ENCODE measurements around the gene GFRA1. TPM values are rescaled to one million over a fixed set of nuclear protein-coding genes. Genes with fewer than 3 reads are reported as not detected.

Gene GFRA1
- total and polyA plus RNA-seq, 2 of the 4 experiments (the other 2 are of a cell fraction) = 9.1 to 9.3 TPM

DNA sequence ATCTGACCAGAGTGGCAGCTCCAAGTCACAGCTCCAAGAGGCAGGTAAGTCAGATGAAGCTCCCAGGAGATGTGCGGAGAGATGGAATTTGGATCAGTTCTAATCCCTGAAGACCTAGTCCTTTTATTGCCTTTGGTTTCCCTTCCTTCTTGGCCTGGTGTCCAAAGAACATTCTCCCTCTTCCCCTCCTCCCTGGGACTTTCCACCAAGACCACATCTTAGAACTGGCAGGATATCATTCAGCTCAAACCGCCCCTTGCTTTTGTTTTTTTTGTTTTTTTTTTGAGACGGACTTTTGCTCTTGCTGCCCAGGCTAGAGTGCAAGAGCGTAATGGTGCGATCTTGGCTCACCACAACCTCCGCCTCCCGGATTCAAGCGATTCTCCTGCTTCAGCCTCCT is 190.8 kb downstream of the GFRA1 start:
- Histone ChIP-seq H2BK15ac (ENCODE audit: low read depth, low read length) (no peak overlapping the region), H3K27ac (ENCODE audit: insufficient read depth, low read length) (no peak overlapping the region), H3K4me3 (ENCODE audit: insufficient read depth, low read depth, low read length) (no peak overlapping the region), H3K9me1 (ENCODE audit: insufficient read depth, low read length) (no peaks in the 10 kb centered on the region; the same call in 1 of the 2 replicates), H3K79me1 (ENCODE audit: low read depth in 1 of 2, low read length in 2 of 2) (no peaks in the 10 kb centered on the region), H4K20me1 (ENCODE audit: insufficient read depth, low read length) (no peaks in the 10 kb centered on the region), H2AFZ (replicated peaks; ENCODE audit: low read length, poor library complexity) (no peak overlapping the region), H3K4ac (ENCODE audit: low read depth, low read length) (no peak overlapping the region), H4K5ac (ENCODE audit: low read depth, low read length) (no peak overlapping the region), H3K18ac (ENCODE audit: low read depth, low read length) (no peak overlapping the region), H3K36me3 (ENCODE audit: control insufficient read depth, insufficient read depth, low read length) (no peaks in the 10 kb centered on the region), H2BK20ac (ENCODE audit: low read depth, low read length) (no peak overlapping the region), H3K23ac (ENCODE audit: low read depth, low read length) (no peak overlapping the region), H3K4me2 (ENCODE audit: low read depth, low read length) (no peak overlapping the region), H4K8ac (ENCODE audit: low read depth in 2 of 2, low read length in 2 of 2) (no peak overlapping the region), H2AK9ac (replicated peaks; ENCODE audit: low read depth, low read length, poor library complexity) (no peak overlapping the region), H3K14ac (replicated peaks; ENCODE audit: low read depth, low read length) (no peak overlapping the region), H2AK5ac (ENCODE audit: low read depth, low read length) (no peak overlapping the region), H3K56ac (ENCODE audit: extremely low read depth, insufficient read depth, low read length) (no peak overlapping the region), H3K27me3 (ENCODE audit: control insufficient read depth, insufficient read depth, low read length) (no peaks in the 10 kb centered on the region), H4K91ac (ENCODE audit: insufficient read depth, low read depth, low read length) (no peak overlapping the region), H3K4me1 (ENCODE audit: control insufficient read depth, insufficient read depth, low read length) (no peaks in the 10 kb centered on the region), H3K9ac (ENCODE audit: low read depth, low read length) (no peak overlapping the region), H2BK120ac (ENCODE audit: low read depth, low read length) (no peak overlapping the region), H3K9me3 (ENCODE audit: control insufficient read depth, insufficient read depth, low read length) (peaks cover 2% of the 10 kb centered on the region; the same call in 1 of the 2 replicates), H2BK5ac (ENCODE audit: low read depth, low read length, poor library complexity, severe bottlenecking) (no peak overlapping the region)
- CTCF ChIA-PET = no interaction called here
- peak; percentile 2 for DNase-seq
- POLR2A ChIA-PET (ENCODE audit: unreplicated experiment) = no interaction called here
- dilution Hi-C loops (cut with HindIII; ENCODE audit: low sequenced_read_pairs, unreplicated experiment) (no loop called here), intact Hi-C loops (cut with micrococcal nuclease) (no loop called here), in situ Hi-C loops (cut with MboI; ENCODE audit: low sequenced_read_pairs) (no loop called here)
- BruUV-seq (replicated peaks) = no TSS peak
- no CpG with 5 or more reads among the region's 8 CpGs for WGBS, 2 experiments (ENCODE audit: extremely low coverage in 2 of 2, insufficient read length in 1 of 2)
- TF ChIP-seq POLR2A (IDR thresholded peaks at IDR 0.05; ENCODE audit: low read depth, low read length) = no peak
- TF ChIP-seq RCOR1 (IDR thresholded peaks at IDR 0.05; ENCODE audit: insufficient replicate concordance, low read length) = no peak
- TF ChIP-seq RAD21 (IDR thresholded peaks at IDR 0.05; ENCODE audit: low read length) = no peak
- TF ChIP-seq BHLHE40 (IDR thresholded peaks at IDR 0.05; ENCODE audit: low read depth, low read length) = no peak
- TF ChIP-seq, protein P1, sequence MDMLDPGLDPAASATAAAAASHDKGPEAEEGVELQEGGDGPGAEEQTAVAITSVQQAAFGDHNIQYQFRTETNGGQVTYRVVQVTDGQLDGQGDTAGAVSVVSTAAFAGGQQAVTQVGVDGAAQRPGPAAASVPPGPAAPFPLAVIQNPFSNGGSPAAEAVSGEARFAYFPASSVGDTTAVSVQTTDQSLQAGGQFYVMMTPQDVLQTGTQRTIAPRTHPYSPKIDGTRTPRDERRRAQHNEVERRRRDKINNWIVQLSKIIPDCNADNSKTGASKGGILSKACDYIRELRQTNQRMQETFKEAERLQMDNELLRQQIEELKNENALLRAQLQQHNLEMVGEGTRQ (IDR thresholded peaks at IDR 0.05; ENCODE audit: low read depth, low read length) = no peak
- TF ChIP-seq MAFK (IDR thresholded peaks at IDR 0.05; ENCODE audit: low read depth, low read length) = no peak
- no peak for TF ChIP-seq SMC3 (IDR thresholded peaks at IDR 0.05; ENCODE audit: low read depth, low read length)
- TF ChIP-seq, protein P2, sequence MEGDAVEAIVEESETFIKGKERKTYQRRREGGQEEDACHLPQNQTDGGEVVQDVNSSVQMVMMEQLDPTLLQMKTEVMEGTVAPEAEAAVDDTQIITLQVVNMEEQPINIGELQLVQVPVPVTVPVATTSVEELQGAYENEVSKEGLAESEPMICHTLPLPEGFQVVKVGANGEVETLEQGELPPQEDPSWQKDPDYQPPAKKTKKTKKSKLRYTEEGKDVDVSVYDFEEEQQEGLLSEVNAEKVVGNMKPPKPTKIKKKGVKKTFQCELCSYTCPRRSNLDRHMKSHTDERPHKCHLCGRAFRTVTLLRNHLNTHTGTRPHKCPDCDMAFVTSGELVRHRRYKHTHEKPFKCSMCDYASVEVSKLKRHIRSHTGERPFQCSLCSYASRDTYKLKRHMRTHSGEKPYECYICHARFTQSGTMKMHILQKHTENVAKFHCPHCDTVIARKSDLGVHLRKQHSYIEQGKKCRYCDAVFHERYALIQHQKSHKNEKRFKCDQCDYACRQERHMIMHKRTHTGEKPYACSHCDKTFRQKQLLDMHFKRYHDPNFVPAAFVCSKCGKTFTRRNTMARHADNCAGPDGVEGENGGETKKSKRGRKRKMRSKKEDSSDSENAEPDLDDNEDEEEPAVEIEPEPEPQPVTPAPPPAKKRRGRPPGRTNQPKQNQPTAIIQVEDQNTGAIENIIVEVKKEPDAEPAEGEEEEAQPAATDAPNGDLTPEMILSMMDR (conservative IDR thresholded peaks at IDR 0.05; ENCODE audit: low read depth, low read length) = no peak
- no peak for TF ChIP-seq MXI1 (IDR thresholded peaks at IDR 0.05; ENCODE audit: borderline replicate concordance, low read depth, low read length)
- TF ChIP-seq NFE2L2 (IDR thresholded peaks at IDR 0.05; ENCODE audit: low read depth, low read length) = no peak
- no peak for TF ChIP-seq RFX5 (IDR thresholded peaks at IDR 0.05; ENCODE audit: low read depth, low read length)
- TF ChIP-seq CEBPB (IDR thresholded peaks at IDR 0.05; ENCODE audit: low read depth, low read length) = no peak
- no peak for TF ChIP-seq CHD1 (IDR thresholded peaks at IDR 0.05; ENCODE audit: low read depth, low read length)
- no peak for TF ChIP-seq MAZ (IDR thresholded peaks at IDR 0.05; ENCODE audit: borderline replicate concordance, low read depth, low read length)
- TF ChIP-seq ELK1 (IDR thresholded peaks at IDR 0.05; ENCODE audit: borderline replicate concordance, low read depth, low read length) = no peak
- no peak for TF ChIP-seq FOS (IDR thresholded peaks at IDR 0.05; ENCODE audit: low read depth, low read length)
- no peak for ATAC-seq (ENCODE audit: low read depth)
